Diencephalon (tissue), 1 donor: ENCODE measurements around the gene MAP7. TPM values are rescaled to one million over a fixed set of nuclear protein-coding genes. Genes with fewer than 3 reads are reported as not detected.

Experiments
- small RNA-seq: library from RNA; depleted of rRNA; stranded (forward); fragments of <200 nt; gene quantifications from one replicate; pipeline ENCODE3, GENCODE V24; 2014
- total RNA-seq: library from RNA; depleted of rRNA; stranded (reverse); fragments of >200 nt; gene quantifications from one replicate; pipeline ENCODE4 v1.2.3, GENCODE V29; 2014

Gene MAP7
- total RNA-seq, result 6.9 TPM

GRCh38 chr6:136550330-136551071, at the start of gene MAP7:
Gene MAP7, minus strand, starts transcription at chr6:136550422. Its CDS starts 14 bp downstream, at chr6:136550408.

Small RNAs within 50 kb of the gene (small RNA-seq; reads per million reads assigned to genes)
- not detected for gene AL023284.1
- not detected for gene NDUFS5P1

Other genes starting within 250 kb of the MAP7 start
- gene MAP3K5, start 242.1 kb upstream of the MAP7 start, total RNA-seq, result 16.1 TPM